Limb (tissue), 2 donors: ENCODE data around the gene FOXR1.
"Not testable (repeated sequence)": the region's sequence is repeated elsewhere in the genome, so short reads cannot be mapped to it uniquely, and the experiment has no call there.

ENCODE experiments used
- DNase-seq, 2 donors: peaks; one replicate each; pipeline ENCODE4 v3.0.0-alpha.2; 2016; ENCODE audit errors: extremely low spot score in 2 of 2

FOXR1 gene

GRCh38 chr11:118939953-118940598, 31.5 kb upstream of the FOXR1 start:
- peak in 1 of 2 donors; percentile 63 for DNase-seq

DNA sequence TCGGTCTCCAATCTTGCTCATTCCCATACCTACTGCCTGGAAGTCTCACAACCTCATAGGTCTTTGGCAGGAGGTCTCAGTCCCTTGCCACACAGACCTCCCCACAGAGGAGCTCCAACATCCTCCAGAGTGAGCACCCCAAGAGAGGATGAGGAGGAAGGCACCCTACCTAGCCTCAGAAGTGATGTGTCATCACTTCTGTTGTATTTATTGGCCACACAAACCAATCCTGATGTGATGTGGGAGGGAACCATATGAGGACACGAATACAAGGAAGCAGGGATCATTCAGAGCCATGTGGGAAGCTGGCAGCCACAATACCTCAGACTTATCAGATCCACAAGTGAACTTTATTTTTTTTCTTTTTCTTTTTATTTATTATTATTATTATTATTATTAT, 24.5 kb upstream of the FOXR1 start:
- no peak for DNase-seq

GRCh38 chr11:118948000-118948399, 23.6 kb upstream of the FOXR1 start:
- DNase-seq, result no peak

DNA sequence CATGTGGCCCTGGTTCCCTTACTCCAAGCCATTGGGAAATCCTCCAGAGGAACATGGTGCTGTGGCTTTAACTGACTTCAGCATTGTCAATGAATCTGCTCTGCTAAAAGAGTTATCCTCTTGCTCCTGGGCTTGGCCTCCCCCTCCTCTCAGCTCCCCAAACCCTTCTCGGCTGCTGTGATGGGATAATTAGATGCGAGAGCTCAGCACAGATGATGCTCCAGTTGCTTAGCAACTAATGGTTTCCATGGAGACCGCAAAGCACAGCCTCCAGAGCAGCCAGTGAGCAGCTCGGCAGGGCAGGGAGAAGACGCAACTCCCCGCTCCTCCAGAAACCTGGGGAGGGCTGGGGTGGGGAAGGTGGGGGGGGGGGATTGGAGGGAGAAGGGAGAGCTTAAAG, 18.3 kb upstream of the FOXR1 start:
- DNase-seq, result peak in 1 of 2 donors; percentile 74

- DNase-seq, result not testable (repeated sequence)
These were observed 17.6 kb upstream of the FOXR1 start for GRCh38 chr11:118953976-118954375.

DNA sequence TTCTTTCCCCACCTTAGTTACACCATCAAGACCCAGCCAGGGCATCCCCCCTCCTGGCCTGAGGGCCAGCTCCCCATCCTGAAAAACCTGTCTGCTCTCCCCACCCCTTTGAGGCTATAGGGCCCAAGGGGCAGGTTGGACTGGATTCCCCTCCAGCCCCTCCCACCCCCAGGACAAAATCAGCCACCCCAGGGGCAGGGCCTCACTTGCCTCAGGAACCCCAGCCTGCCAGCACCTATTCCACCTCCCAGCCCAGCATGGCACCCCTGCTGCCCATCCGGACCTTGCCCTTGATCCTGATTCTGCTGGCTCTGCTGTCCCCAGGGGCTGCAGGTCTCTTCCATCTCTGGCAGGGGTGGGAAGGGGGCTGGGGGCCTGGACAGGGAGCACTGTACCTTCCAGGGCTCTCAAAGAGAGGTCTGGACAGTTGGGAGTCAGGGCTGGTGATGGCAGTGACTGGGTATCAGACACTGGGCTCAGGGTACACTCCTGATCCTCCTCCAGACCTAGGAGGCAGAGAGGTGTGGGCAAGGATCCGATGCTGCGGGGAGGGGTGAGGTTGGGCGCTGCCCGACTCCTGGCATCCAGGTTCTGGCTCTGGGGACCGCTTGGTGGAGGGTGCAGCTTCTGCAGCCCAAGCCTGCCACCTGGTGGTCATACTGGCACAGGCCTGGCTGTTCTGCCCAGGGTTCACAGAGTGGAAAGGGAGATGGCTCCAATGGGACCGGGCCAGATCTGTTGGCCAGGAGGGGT, 15.3 kb upstream of the FOXR1 start, which contains the start of gene UPK2:
UPK2 (plus strand) TSS at position 205 of the 753 bp plus-strand sequence; CDS start at position 258, 53 bp downstream.
- peak; percentile 71 to 90 for DNase-seq

- no peak for DNase-seq
These were observed 14.6 kb upstream of the FOXR1 start for GRCh38 chr11:118956847-118957469.

- DNase-seq, result no peak
These were observed 14.0 kb upstream of the FOXR1 start for GRCh38 chr11:118957549-118957948.

DNA sequence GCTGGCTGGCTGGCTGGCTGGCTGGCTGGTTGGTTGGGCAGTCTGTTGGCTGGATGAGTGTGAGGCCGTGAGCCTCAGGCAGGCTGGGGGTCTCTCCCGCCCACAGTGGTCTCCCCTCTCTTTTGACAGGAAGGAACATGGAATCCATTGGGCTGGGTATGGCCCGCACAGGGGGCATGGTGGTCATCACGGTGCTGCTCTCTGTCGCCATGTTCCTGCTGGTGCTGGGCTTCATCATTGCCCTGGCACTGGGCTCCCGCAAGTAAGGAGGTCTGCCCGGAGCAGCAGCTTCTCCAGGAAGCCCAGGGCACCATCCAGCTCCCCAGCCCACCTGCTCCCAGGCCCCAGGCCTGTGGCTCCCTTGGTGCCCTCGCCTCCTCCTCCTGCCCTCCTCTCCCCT, 13.6 kb upstream of the FOXR1 start:
- no peak for DNase-seq

DNA sequence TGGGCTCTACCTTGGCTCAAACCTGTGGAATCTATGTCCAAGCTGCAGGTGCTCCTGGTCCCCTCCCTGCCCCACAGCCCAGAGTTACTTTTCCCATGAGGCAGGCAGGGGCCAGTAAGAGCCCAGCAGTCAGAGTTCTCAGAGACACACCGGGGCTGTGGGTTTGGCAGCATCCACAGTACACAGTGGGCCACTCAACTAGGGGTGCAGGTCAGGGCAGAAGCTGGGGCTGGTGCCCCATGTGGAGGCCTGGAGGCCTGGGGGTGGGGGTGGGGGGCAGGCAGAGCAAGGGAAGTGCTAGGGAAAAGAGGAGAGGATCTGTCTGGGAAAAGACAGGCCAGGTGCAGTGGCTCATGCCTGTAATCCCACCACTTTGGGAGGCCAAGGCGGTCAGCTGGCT, 13.0 kb upstream of the FOXR1 start:
- no peak for DNase-seq

DNA sequence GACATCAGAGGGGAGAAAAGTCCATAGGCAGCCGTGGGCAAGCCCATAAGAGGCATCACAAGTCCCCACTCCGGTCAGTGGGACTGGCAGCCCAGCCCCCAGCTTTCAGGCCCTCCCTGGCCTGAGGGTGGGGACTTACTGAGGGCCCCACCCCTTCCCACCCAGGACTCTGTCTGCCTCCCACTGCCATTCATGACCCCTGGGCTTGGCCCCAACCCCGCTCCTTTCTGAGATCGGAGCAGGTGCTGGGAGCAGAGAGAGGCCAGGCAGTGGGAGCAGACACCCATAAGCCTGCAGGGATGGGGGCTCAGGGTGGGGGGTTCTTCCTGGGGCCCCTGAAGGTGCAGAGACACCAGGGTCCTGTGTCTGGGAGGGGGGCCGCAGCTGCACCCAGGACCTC, 10.4 kb upstream of the FOXR1 start:
- no peak for DNase-seq

GRCh38 chr11:118961591-118961990, 10.0 kb upstream of the FOXR1 start:
- no peak for DNase-seq

DNA sequence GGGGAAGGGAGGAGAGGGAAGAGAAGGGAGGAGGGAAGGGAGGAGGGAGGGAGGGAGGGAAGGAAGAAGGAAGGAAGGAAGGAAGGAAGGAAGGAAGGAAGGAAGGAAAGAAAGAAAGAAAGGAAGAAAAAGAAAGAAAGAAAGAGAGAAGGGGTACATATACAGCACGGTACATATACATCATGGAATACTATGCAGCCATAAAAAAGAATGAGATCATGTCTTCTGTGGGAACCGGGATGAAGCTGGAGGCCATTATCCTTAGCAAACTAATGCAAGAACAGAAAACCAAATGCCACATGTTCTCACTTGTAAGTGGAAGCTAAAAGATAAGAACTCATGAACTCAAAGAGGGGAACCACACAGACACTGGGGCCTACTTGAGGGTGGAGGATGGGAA, 2.1 kb upstream of the FOXR1 start:
- DNase-seq, result not testable (repeated sequence)

GRCh38 chr11:118973985-118974384, 2.4 kb downstream of the FOXR1 start:
- DNase-seq, result no peak

DNA sequence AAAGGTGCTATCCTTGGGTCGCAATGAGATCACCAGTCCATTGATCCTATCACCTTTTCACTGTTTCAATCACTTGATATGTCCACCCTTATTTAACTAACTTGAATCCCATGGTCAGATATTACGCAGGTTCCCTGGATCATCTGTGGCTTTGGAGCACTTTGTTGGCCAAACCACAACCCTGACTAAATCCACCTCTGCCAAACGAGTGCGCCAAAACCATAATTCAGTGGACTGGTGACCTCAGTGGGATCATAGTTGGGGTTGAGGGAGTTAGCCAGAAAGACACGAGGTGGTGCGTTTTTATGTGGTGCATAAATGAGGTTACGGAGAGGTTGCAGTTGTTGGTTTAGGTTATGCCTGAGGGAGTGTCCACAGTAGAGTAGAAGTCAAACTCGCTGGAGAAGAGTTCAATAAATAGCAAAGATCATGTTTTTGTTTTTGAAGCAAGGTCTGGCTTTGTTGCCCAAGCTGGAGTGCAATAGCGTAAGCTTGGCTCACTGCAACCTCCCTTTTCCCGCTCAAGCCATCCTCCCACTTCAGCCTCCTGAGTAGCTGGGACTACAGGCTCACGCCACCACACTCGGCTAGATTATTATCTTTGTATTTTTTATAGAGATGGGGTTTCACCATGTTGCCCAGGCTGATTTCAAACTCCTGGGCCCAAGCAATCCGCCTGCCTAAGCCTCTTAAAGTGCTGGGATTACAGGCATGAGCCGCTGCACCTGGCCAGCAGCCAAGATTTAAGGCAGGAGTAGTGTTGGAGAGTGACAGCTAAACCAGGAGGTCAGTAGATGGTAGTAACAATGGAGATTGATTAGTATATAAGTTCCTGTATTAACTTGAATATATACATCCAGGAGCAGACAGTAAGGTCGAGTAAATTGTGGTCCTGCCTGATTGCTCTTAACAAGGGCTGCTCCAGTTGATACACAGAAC, 4.5 kb downstream of the FOXR1 start:
- no peak for DNase-seq

- peak in 1 of 2 donors; percentile 33 for DNase-seq
These were observed 7.9 kb downstream of the FOXR1 start for GRCh38 chr11:118979434-118979833.

- peak in 1 of 2 donors; percentile 35 for DNase-seq
These were observed 8.8 kb downstream of the FOXR1 start for GRCh38 chr11:118980191-118980881.

GRCh38 chr11:118984337-118984736, 12.8 kb downstream of the FOXR1 start:
- not testable (repeated sequence) for DNase-seq

DNA sequence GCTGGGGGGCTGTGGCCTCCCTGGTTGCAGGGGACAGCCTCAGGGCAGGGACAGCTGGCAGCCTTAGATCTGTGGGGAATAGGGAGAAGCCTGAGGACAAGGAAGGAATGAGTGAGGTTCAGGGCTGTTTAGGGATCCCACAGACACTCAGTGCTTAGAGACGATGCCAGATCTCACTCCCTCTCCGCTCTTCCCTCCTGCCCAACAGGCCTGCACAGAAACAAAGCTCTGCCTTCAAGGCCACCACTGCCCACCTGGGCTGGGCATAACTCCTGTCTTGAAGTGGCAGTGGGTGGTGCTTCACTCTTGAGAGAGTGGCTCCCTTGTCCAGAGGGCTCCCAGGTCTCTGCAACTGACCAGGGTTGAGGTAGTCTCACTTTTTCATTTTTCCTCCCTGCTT, 13.3 kb downstream of the FOXR1 start:
- no peak for DNase-seq

DNA sequence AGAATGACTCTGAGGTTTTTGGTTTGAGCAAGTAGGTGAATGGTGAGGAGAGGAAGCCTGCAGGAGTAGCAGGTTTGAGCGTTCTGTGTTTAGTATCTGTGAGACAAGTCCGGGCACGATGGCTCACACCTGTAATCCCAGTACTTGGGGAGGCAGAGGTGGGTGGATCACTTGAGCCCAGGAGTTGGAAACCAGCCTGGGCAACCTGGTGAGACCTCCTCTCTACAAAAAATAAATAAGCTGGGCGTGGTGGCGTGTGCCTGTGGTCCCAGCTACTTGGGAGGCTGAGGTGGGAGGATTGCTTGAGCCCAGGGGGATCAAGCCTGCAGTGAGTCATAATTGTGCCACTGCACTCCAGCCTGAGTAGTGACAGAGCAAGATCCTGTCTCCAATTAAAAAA, 16.7 kb downstream of the FOXR1 start:
- no peak for DNase-seq
